GM18499 (cell line): ENCODE measurements around the gene GNG10.
"Not testable (repeated sequence)": the region's sequence is repeated elsewhere in the genome, so short reads cannot be mapped to it uniquely, and the experiment has no call there.

Experiments
- ATAC-seq: cut with Tn5 transposase; IDR thresholded peaks from one replicate; pipeline ENCODE4 v1.9.1; 2021; ENCODE audit warnings: moderate number of reproducible peaks; ENCODE audit not compliant: insufficient read depth, unreplicated experiment

GNG10 gene

GRCh38 chr9:111648066-111648465 is 13.3 kb upstream of the GNG10 start:
- ATAC-seq = no peak

- ATAC-seq = no peak
These were observed 12.4 kb upstream of the GNG10 start for GRCh38 chr9:111649016-111649415.

- no peak for ATAC-seq
These were observed 4.4 kb upstream of the GNG10 start for GRCh38 chr9:111657051-111657450.

- no peak for ATAC-seq
These were observed 2.5 kb upstream of the GNG10 start for GRCh38 chr9:111658943-111659342.

GRCh38 chr9:111659691-111660090 is 1.7 kb upstream of the GNG10 start:
- ATAC-seq = no peak

- no peak for ATAC-seq
These were observed 557 bp downstream of the GNG10 start for GRCh38 chr9:111661802-111662521.

GRCh38 chr9:111662576-111663300 is 1.3 kb downstream of the GNG10 start:
- ATAC-seq = no peak

GRCh38 chr9:111663301-111663823 is 2.0 kb downstream of the GNG10 start:
- ATAC-seq = no peak

- no peak for ATAC-seq
These were observed 6.7 kb downstream of the GNG10 start for GRCh38 chr9:111668026-111668573.

GRCh38 chr9:111668601-111669000 is 7.2 kb downstream of the GNG10 start:
- ATAC-seq = not testable (repeated sequence)

GRCh38 chr9:111674319-111674718 is 12.9 kb downstream of the GNG10 start:
- ATAC-seq = no peak

GRCh38 chr9:111676116-111676515 is 14.7 kb downstream of the GNG10 start:
- no peak for ATAC-seq

- ATAC-seq = no peak
These were observed 16.9 kb downstream of the GNG10 start for GRCh38 chr9:111678293-111678692.

GRCh38 chr9:111679199-111679598 is 17.8 kb downstream of the GNG10 start:
- no peak for ATAC-seq

GRCh38 chr9:111683392-111683791 is 22.0 kb downstream of the GNG10 start:
- ATAC-seq = no peak

GRCh38 chr9:111691672-111692329 is 30.4 kb downstream of the GNG10 start:
- no peak for ATAC-seq

- ATAC-seq = no peak
These were observed 35.4 kb downstream of the GNG10 start for GRCh38 chr9:111696796-111697195.

- no peak for ATAC-seq
These were observed 39.4 kb downstream of the GNG10 start for GRCh38 chr9:111700776-111701175.

- no peak for ATAC-seq
These were observed 43.1 kb downstream of the GNG10 start for GRCh38 chr9:111704503-111704902.

- ATAC-seq = no peak
These were observed 50.1 kb downstream of the GNG10 start for GRCh38 chr9:111711548-111711947.

- no peak for ATAC-seq
These were observed 51.0 kb downstream of the GNG10 start for GRCh38 chr9:111712369-111712768.
